HG03442 (cell line): ENCODE measurements around the gene TEX19.

ENCODE experiments used
- ATAC-seq: cut with Tn5 transposase; IDR thresholded peaks from one replicate; pipeline ENCODE4 v1.9.1; 2021; ENCODE audit warnings: mild to moderate bottlenecking, moderate library complexity; ENCODE audit not compliant: unreplicated experiment

TEX19 gene

DNA sequence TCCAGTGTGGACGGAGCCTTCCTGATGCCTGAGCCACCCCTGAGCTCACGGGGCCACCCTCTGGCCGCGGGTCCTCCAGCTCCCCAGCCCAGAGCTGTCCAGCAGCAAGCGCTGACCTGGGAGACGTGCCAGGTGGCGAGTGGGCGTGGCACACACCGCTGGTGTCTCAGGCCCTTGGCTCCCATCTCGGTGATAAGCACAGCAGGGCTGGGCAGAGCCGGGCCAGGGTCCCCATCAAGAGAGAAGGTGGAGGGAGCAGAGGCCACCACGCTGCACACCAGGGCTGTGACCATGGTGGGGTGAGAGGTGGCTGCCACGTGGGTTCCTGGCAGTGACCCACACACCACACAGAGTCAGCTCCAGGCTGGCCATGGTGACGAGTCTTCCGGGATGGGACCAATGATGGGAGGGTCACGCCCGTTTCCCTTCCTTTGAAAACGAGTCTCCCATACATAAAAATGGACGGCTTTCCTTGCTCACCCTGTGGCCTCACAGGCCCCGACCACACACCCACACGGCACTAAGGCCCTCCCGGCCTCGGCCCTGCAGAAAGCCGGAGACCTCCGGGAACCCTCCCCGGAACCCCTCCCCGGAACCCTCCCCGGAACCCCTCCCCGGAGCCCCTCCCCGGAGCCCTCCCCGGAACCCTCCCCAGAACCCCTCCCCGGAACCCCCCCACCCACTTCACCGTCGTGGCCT lies 29.3 kb downstream of the TEX19 start:
- no peak for ATAC-seq

DNA sequence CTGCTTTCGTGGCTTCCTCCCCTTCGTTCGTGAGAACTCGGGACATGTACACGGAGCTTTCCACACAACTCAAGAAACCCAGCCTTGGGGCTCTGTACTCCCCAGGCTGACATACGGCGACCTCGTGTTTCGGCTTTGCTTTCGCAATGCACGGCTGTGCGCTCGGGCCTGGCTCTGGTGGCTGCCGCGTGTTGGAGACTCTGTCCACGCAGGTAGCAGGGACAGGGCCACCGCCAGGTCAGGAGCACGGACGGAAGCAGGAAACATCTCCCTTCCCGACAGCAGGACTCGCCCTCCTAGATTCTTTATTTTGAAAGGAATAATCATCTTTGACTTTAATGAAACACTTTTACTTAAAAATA lies 29.9 kb downstream of the TEX19 start:
- ATAC-seq = no peak

DNA sequence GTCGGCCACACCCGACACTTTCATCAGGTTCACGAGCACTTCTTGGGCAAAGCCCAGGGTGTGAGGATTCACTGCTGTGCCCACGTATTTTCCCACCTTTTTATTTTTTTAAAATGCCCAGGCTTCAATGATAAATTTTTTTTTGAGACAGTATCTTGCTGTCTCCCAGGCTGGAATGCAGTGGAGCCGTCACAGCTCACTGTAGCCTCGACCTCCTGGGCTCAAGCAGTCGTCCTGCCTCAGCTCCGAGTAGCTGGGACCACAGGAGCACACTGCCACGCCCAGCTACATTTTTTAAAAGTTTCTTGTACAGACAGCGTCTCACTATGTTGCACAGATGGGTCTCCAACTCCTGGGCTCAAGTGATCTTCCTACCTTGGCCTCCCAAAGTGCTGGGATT lies 30.3 kb downstream of the TEX19 start:
- no peak for ATAC-seq

DNA sequence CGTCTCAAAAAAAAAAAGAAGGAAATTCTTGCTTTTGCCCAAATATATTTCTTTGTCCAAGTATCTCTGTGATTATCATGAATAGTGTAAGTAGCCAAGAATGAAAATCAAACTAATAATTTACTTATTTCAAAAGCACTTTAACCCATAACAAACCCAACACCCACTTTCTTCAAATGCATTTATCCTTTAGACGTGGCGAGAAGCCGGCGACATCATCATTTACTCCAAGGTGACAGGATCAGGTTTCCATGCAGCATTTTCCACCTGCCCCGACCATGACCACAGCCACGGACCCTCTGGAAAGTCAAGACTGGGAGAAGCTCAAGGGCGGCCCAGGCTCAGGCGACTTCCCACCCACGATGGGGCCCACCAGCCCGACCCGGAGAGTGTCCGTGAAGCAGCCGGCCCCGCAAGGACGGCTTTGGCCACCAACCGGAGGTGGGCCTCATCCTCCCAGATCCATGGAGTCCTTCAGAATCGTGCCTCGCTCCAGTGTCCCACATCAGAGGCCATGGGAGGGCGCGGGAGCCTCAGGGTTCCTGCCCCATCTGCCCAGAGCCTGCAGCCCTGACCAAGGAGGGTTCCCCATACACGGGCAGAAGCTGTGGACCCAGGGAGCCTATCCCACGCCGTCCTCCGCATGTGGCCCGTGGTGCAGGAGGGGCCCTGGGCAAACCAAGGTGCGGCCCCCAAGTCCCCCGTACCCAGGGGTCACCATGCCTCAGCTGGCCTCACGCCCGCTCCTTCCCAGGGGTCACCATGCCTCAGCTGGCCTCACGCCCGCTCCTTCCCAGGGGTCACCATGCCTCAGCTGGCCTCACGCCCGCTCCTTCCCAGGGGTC lies 31.2 kb downstream of the TEX19 start:
- ATAC-seq = no peak

DNA sequence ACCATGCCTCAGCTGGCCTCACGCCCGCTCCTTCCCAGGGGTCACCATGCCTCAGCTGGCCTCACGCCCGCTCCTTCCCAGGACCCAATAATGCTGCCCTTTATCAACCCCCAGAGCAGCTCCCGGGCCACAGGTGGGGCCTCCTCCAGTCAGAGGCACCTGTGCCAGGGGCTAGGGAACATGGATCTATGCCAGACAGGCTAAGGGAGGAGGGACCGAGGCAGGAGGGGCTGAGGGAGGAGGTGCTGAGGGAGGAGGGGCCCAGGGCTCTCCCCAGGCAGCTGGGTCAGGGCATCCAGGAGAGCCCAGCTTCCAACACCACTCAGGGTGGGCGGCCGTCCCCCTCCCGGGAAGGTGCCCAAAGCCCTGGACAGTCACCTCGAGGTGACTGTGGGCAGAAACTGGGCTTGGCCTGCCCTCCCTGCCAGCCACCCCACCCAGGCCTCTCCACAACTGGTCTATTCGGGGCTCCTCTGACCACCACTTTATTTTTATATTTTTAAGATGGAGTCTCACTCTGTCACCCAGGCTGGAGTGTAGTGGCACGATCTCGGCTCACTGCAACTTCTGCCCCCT lies 31.9 kb downstream of the TEX19 start:
- no peak for ATAC-seq

DNA sequence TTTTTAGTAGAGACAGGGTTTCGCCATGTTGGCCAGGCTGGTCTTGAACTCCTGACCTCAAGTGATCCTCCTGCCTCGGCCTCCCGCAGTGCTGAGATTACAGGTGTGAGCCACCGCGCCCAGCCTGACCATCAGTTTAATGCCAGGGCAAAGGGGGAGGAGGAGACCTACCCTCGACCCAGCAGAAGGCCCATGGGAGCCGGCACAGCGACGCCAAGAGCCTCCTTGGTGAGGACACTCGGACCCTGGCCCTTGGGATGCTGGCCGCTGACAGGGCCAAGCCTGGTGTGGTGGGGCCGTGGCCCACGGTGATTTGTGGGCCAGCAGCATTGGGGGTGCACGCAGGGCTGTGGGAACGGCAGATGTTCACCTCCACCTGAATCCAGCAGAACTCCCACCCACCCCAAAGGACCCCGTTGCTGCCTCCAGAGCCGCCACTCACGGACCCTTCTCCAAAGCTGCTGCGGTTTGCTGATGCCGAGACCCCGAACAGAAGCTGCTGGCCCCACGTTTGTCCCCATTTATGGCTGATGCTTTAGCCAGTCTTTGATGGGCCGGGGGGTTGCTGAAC lies 32.5 kb downstream of the TEX19 start:
- ATAC-seq = no peak

DNA sequence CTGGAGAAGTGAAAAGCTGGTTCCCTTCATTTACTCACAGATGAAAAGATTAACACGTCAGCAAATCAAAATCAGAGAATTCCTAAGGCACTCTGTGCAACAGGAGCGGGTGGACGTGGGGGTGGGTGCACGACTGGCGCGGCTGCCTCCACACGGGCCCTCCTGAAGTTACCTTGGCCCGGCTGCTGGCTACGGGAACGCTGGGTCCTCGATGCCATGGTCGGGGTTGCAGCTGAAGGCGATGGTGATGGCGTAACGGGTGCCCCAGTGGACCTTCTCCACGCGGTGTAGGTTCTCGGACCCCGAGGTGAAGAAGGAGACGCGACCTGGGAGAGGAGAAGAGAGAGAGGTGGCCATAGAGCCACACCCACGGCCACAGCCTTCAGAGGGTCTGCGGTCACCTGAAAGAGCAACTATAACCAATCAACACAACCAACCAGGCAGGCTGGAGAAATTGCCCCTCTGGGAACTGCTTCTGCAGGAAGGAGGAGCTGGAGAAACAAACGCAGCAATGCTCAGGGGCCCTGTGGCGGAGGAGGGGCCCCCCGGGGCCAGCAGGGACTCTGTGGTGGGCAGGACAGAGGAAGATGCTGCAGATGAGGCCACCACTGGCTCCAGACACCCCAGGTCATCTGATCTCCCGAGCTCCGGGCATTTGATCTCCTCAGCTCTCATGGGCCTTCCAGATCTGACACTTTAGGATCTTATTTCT lies 33.3 kb downstream of the TEX19 start:
- ATAC-seq = no peak

DNA sequence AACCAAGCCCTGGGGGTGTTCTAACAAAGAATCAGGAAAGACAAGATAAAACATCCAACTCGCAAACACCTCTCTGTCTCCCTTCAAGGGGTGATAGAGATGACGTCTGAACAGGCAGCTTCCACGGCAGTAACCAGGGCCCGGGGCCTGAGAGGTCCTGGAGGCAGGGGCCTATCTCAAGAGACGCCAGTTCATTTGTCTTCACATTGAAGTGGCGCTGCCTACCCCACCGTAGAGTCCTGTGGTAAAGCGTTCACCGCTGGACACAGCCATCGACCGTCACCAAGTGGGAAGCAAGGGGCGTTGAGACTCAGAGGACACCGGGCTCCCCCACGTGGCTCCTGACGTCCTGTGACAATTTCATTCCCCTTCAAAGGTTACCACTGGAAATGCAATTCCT lies 33.9 kb downstream of the TEX19 start:
- ATAC-seq = no peak

DNA sequence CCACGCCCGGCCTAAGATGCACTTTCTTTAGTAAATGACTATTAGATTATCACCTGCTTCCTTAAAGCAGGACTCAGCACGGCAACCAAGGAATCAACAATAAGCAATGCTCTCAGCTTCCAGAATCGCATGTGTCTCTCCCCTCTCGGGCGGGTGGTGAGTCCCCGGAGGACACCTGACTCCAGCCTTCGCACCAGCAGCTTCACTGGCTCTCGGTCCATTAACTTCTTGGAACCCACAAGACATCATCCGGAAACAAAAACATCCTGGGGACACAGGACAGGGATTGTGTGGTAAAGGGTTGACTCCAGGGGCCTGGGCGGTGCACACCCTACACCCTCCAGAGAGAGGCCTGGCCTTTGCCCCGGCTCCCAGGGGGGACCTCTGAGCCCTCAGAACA lies 35.2 kb downstream of the TEX19 start:
- no peak for ATAC-seq

DNA sequence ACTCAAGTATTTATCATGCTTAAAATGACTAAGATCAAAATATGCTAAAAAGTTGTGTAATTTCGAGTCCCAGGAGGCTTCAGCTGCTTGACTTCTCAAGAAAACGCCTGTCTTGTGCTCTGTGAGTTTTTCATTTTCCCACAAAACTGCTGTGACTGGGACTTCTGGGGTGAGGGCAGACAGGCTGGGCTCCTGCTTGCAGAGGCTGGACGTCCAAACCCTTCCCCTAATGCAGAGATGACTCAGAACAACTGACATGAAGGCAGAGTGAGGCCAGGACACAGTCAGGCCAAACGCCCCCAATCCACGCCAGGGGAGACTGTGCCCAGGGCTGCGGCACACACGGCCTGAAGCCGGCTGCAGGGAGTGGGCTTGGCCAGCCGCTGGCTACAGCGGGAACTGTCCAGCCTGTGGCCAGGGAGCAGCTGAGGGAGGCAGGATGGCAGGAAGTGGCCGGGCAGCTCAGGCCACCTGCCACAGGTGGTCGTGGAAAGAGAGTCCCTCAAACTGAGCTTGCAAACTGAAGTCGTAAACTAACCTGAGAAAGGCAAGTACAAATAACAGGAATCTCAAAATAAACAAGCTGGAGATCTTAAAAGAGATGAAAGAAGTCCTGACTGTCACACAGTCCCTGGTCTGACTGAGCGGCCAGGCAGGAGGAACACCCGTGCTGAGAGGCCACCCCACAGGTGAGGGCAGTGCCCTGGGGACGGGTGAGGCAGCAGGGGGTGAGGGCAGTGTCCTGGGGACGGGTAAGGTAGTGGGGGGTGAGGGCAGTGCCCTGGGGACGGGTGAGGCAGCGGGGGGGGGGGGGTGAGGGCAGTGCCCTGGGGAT lies 37.8 kb downstream of the TEX19 start:
- ATAC-seq = no peak

DNA sequence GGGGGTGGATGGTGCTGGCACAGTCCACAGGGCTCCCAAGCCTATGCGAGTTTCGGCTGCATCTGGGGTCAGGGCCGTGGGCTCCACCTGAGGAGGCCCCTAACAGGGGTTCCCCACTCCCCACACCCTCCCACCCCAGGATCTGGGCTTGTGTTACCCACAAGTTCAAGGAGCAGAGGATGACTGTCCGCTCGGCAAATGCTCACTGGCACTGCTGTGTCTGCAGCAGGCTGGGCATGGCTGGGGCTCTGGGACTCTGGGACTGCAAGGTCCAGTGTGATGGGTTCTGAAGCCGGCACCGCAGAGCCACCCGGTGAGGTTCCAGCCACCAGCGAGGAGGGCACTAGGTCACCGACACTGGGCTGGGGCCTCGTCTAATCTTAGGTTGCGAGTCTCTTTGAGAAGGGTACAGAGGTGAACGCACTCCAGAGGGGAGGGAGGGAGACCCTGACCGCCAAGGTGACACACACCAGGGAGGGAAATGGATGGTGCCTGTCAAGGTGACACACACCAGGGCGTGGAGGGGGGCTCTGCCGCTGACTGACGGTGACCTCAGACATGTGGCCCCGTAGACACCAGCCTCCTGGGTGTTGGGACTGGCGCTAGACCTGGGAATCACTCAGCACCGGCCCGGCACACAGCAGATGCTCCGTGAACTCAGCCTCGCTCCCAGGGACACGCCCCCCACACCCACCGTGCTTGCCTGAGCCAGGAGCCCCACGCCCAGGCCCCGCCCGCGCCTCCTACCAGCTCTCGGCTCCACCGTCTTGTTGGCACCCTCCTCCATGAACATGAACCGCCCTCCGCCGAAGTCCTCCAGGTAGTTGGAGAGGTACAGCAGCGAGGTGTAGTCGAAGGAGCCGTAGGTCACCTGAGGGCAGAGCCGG lies 38.6 kb downstream of the TEX19 start:
- ATAC-seq = no peak

DNA sequence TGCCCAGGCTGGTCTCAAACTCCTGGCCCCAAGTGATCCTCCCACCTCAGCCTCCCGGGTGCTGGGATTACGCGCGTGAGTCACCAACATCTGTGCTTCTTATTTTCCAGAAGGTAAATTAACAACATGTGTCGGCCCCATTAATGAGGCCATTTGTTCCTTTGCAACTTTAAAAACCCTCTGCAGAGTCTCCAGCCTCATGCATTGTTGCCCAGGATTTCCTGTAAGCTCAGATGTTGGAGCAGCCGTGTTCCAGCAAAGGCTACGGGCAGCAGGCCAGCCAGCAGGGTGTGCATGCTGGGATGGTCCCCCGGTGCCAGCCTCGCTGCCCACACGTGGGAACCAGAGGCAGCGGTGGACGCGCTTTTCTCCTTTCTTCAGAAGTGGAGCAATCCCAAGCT lies 40.0 kb downstream of the TEX19 start:
- no peak for ATAC-seq

DNA sequence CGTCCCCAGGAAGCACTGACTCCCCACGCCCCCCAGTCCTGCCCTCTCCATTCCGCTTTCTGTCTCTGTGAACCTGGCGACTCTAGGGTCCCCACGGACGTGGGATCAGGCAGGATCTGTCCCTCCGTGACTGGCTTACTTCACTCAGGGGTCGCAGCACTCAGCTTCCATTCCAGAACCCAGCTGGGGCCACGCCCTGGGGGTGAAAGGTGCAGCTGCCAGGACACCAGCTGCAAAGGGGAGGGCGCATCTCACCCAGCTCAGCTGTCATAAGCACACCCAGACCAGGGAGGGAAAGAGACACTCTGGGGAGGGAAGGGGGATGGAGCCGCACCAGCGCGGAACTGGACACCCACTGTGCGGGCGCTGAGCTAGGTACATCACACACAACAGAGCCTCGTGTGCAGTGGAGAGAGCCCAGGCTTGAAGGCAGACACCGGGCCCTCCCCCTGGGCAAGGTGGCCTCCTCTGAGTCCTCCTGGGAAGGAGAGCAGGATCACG lies 40.6 kb downstream of the TEX19 start:
- ATAC-seq = no peak

DNA sequence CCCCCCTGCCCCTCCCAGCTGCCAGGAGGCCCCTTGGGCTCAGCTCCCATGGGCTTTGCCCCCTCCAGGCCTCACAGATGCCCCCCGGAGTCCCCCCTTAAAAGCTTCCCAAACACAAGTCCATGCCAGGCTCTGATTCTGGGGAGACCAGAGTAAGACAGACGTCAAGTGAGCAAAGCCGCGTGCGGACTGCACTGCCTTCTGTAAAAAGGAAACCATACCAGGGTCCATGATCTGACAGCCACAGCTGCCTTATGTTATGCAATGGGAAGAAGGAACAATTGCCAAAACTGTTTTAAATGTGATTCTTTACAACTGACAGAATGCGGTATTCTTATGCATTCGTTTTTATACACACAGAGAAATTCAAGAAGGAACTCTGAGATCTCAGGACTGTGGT lies 41.2 kb downstream of the TEX19 start:
- no peak for ATAC-seq

DNA sequence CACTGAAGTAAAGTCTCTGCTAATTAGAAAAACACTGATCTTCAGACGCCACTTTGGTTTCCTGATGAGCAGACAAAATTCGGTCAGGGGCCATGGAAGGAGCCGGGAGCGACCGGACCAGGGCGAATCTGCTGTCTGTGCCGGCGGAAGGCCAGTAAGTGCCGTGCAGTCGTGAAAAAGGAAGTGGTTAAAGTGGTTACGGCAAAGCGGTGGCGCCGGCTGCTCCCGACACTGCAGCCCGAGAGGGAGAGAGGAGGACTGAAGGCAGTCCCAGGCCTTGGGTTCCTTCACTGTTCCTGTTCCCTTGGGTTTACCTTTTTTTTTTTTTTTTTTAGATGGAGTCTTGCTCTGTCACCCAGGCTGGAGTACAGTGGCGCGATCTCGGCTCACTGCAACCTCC lies 41.8 kb downstream of the TEX19 start:
- ATAC-seq = no peak

DNA sequence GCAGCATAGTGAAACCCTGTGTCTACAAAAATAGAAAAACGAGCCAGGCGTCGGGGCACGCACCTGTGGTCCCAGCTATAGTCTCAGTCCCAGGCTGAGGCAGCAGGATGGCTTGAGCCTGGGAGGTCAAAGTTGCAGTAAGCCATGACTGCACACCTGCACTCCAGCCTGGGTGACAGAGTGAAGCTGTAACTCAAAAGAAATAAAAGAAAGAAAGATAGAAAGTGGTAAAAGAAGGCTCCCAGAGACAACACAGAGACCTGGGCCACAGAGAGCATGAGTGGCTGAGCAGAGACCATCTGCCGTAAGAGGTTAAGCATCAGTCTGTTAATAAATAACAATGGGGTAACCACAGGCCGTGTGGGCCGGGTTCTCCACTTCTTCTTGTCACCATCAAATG lies 43.8 kb downstream of the TEX19 start:
- no peak for ATAC-seq

DNA sequence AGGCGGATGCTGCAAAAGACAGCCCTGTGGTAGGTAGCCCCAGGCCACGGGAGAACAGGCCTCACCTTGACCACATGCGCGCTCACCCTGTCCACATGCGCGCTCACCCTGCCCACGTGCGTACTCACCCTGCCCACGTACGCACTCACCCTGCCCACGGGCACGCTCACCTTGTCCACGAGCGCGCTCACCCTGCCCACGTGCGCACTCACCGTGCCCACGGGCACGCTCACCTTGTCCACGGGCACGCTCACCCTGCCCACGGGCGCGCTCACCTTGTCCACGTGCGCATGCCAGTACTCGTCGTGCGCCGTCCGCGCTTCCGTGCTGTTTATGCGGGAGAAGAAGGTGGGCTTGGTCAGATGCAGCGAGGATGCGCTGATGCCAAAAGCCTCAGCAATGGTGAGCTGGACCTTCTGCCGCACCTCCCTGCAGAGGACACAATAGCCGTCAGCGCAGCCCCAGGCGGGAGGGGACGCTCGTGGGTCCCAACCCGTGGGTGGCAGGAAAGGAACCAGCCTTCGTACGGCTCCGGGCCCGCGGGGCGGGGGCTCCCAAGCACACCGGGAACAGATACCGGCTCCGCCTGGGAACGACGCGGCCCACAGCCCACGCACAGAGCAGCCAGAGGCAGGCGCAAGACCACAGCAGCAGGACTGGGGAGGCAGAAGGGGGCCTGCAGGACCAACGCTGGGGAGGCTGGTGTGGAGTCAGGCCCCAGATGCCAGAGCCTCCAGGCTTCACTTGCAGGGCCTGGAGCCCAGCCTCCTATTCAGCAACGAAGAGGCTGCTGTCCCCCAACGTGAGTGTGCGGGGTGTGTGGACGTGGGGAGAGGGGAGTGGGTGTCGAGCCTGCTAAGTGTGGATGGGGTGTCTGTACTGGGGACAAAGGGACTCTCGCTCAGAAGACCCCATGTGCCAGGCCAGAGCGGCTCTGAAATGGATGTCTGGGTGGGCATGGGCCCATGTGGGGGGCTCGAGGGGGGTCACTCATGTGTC lies 44.9 kb downstream of the TEX19 start:
- no peak for ATAC-seq

DNA sequence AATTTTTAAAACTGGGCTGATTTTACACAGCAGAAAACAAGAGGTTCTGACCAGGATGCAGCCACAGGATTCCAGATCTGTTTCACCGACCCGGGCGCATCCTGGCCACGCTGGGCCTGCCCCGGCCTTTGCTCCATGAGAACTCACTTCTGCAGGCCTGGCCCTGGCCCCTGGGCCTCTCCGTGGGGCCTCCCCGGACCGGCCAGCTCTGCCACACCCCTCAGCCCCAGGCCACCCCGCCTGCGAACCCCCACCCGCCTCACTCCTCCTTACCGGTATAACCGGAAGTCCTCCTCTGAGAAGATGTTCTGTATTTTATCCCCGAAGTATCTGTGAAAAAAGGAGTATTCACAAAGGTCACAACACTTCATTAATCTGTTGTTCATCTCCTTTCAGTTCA lies 46.0 kb downstream of the TEX19 start:
- no peak for ATAC-seq
